ENCODE measurements around the gene EFCAB7.

Gene EFCAB7

DNA sequence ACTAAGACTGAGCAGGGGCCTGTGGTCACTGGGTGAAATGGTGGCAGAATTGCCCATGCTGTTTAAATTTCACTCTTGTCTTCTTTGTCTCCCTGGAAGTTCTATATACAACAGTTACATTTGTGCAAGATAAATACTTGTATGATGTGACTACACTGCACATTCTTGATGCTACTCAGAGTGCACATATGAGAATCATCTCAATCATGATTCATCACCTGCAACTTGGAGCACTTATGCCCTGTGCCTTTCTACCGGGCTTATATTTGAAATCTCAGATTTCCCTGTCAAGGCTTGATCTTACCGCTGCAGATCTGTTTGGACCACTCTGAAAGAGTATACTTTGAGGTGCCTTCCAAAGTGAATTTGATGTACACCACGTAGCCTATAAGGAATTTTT, 80.5 kb downstream of the EFCAB7 start:
- no peak for DNase-seq

DNA sequence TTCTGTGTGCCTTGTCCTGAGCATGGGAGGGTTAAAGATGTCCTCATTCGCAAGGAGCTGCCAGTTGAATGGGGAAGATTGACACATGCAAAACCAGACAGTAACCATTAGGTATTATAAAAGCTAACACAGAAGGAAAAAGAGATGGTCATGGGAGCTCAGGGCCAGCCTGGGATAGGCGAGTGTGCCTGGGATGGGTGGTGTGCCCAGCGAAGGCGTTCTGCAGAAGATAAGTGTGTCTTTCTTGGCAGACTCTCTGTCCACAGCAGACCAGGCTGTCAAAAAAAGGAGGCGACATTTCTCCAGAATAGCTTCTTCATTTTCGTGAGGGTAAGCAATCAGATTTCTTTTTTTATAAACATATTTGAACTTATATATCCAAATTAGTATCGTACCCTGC, 84.0 kb downstream of the EFCAB7 start:
- DNase-seq, result no peak

DNA sequence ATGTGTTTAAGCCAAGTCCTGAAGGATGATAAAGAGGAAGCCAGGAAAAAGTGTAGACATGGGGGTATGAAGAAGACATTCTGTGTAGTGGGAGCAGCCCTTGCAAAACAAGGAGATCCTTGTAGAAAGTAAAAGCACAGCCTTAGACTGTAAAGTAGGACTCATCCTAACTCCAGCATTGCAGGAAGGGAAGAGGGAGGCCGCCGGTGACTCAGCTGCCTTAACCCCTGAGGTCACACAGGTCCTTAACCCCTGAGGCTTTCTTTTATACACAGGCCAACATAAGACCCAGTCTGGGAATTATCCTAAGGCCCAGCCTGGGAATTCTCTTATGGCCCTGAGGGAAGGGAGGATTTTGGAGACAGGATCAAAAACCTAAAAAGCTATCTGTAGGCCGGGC, 87.9 kb downstream of the EFCAB7 start:
- DNase-seq, result no peak

DNA sequence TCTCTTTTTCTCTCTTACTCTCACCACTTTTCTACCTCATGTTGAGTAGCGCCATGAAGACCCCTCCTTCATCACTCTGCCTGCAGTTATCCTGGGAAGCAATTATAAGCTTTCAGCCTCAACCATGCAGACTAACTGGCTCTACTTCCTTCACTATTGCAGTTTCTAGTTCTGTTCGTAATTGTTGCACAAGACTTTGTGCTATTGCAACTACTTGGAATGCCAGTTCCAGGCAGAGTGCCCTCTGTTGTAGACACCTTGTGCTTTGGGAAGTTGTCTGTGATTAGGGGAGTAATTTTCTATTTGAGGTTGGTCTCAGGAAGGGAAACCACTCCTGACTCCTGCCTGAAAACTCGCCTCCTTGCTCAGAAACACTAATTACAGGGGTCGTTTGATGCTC, 89.2 kb downstream of the EFCAB7 start:
- no peak for DNase-seq

DNA sequence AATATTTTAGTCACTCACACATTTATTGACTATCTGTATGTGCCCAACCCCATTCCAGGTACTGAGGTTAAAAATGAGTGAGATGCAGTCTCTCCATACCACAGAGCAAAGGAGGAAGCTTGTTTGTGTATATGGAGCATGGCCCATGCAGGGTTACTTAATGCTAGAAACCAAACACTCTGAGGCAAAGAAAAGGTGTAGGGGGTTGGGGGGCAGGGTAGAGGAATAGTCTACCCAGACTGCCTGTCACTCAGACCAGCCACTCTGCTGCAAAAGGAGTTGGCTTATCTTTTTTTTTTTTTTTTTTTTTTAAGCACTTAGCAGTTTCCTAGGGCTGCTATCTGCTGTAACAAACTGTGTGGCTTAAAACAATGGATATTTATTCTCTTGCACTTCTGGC, 89.6 kb downstream of the EFCAB7 start:
- DNase-seq, result no peak

DNA sequence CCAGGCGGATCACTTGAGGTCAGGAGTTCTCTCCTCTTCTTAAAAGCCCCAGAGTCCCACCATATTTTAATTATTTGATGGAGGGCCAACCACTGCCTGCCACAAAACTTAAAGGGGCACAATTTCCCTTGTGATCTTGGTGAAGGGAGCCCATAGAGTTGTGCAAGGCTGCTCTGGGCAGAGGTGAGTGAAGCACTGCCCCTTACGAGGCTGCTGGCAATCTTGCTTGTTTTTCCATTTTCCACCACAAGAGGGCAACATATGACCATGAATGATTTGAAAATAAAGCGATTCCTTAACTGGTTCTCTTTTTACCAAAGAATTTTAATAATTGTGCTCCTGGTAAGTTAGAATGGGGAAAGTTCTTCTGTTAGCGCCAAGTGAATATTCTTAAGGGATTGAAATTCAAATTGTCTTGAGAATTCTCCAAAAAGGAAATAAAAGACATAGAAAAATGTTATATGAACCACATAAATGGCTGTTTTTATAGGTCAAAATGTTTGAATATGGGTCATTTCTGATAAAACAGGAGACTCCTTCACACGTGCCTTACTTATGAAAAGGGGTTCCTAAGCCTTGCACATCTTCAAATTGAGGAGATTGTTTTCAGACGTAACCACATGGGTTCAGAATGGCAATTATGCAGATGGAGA, 92.6 kb downstream of the EFCAB7 start:
- peak; percentile 21 for DNase-seq

DNA sequence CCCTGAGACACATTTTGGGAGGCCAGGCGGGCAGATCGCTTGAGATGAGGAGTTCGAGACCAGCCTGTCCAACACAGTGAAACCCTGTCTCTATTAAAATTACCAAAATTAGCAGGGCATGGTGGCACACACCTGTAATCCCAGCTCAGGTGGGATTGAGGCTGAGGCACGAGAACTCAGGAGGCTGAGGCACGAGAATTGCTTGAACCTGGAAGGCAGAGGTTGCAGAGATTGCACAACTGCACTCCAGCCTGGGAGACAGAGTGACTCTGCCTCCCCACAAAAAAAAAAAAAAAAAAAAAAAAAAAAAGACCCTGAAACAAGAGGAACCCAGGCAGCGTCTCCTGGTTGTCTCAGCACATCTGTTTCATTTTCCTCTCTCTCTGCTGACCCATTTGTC, 94.1 kb downstream of the EFCAB7 start:
- no peak for DNase-seq

DNA sequence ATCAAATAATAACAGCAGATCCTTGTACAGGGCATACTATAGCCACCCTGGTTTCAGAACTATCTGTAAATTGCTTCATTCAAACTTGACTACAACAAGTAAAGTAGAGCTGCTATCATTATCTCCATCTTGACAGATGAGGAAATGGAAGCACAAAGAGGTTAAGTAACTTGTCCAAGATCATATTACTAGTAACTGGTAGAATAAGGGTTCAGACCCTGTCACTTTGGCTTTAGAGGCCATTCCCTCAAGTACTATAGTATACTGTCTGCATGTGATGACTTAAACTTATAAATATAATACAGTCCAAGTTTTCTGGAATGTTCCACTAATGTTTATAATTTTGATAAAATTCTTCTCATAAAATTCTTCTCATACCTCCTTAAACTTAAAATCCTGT, 94.7 kb downstream of the EFCAB7 start:
- no peak for DNase-seq

DNA sequence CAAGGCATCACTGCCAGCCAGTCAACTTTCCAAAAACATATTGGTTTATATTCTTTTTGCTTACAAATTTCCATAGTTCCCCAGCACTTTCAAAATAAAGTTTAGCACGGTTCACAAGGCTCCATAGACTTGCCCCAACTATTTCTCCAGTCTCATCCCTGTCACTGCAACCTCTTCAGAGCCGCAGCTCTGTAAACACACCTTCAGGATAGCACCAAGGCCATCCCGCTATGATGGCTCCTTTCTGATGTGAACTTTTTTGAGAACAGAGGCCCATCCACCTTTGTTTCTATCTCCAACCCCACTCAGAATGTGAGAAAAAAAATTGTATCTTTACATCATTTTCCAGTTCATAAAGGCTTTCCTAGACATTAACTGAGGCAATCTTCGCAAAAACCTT, 96.2 kb downstream of the EFCAB7 start:
- no peak for DNase-seq

DNA sequence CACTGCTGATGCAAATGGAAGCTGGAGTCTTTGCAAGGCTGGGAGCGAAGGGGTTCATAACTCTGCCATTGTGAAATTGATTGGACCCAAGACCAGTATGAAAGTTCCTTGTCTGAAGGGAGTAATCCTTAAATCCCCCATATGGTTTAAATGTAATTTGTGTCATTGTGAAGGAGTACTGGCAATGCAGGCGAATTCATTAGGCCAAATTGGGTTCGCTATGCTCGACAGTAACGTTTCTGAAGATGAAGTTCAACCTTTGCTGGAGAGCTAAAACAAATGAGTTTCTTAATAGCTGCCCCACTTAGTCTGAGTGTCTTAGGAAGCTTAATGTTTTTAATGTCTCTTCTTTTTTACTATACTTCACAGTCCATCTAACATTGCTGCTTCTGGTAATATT, 97.3 kb downstream of the EFCAB7 start:
- DNase-seq, result no peak

DNA sequence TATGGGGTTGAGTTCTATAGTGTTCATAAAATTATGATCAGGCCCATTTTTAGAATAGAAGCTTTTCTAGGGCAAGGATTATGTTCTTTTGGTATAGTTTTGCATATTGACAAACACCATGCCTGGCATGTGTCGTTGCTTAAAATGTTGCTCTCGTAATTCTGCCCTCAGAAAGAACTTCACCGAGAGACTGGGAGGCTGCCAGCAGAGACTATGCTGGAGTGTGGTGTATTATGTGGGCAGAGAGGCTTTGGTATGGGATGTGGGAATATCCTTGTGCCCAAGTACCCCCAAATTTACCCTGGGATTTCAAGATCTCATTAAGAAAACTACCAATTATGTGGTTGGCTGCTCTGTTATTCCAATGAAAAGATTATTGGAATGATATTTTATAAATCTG, 97.8 kb downstream of the EFCAB7 start:
- no peak for DNase-seq

DNA sequence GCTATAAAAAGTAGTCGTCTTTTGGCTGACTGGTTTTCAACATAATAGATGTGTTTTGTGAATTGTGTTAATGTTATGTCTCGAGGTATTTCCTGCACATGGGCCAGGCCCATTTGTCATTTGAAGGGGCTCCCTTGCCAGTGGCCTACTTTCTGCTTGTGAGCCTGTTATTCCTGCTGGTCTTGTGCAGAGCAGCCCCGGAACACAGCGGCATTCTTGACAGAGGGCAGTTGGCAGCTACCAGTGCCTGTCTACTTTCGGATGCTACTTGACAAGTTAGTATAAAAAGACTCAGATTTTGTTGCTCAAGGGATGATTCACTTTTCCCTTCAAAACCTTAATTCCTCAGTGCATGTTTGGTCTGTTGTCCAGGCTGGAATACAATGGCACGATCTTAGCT, 98.4 kb downstream of the EFCAB7 start:
- DNase-seq, result no peak
